Stimulated activated CD8-positive, alpha-beta memory T cell treated with anti-CD3 and anti-CD28 coated beads, Interleukin-15, amount 100 ng/mL, for 24 hours (primary cell): Measurements from ENCODE around the gene SIGLEC9.

Source experiments
- DNase-seq: peaks from one replicate; pipeline ENCODE4 v3.0.0-alpha.2; 2020; ENCODE audit warnings: low read depth

Gene SIGLEC9

DNA sequence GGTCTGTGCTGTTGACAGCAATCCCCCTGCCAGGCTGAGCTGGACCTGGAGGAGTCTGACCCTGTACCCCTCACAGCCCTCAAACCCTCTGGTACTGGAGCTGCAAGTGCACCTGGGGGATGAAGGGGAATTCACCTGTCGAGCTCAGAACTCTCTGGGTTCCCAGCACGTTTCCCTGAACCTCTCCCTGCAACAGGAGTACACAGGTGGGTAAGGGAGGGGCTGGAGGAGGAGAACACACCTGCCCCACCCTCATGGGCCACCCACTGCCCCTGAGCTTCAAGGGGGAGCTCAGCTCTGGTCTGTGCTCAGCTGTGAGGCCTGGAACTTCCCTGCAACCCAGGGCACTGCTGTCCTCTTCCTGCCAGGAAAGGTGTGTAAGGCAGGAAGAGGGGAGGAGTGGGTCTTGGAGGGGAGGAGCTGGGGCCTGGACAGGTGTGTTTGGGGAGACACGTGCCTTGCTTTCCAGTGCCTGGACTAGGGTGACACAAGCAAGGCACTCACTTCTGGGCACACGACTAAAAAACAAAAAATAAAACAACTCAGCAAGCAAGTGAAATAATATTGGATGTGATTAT, 21.3 kb downstream of the SIGLEC9 start:
- no peak for DNase-seq

DNA sequence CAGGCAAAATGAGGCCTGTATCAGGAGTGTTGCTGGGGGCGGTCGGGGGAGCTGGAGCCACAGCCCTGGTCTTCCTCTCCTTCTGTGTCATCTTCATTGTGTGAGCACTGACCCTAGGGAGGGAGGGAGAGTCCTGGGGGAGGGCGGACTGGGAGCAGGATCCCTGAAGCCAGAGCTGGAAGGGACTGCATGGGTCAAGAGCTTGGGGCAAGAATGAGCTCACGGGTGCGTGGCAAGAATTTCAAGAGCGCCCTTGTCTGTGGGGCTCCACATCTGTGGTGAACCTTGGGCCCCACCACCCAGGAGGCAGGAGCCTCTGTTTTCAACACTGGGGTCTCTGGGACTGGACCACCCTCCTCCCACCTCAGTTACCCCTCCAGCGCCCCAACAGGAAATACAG, 22.0 kb downstream of the SIGLEC9 start:
- DNase-seq, result no peak

DNA sequence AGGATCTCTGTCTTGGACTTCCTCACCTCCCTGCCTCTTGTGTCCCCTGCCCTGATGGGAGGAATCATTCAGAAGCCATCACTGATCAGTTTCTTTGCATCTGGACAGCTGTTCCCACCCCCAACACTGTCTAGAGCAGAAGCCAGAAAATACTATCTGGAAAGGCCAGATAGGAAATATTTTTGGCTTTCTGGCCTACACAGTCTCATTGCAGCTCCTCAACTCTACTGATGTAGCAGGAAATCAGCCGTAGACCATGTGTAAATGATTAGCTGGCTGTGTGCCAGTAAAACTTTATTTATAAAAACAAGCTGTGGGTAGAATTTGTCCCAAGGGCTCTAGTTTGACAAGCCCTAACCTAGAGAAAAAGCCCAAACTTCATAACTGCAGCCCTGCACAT, 23.0 kb downstream of the SIGLEC9 start:
- no peak for DNase-seq

DNA sequence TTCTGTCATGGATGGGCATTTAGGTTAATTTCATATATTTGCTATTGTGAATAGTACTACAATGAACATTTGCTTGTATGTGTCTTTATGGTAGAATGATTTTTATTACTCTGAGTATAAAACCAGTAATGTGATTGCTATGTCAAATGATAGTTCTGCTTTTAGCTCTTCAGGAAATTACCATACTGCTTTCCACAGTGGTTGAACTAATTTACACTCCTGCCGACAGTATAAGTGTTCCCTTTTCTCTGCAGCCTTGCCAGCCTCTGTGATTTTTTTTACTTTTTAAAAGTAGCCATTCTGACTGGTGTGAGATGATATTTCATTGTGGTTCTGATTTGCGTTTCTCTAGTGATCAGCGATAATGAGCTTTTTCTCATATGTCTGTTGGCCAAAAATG, 23.9 kb downstream of the SIGLEC9 start:
- no peak for DNase-seq

DNA sequence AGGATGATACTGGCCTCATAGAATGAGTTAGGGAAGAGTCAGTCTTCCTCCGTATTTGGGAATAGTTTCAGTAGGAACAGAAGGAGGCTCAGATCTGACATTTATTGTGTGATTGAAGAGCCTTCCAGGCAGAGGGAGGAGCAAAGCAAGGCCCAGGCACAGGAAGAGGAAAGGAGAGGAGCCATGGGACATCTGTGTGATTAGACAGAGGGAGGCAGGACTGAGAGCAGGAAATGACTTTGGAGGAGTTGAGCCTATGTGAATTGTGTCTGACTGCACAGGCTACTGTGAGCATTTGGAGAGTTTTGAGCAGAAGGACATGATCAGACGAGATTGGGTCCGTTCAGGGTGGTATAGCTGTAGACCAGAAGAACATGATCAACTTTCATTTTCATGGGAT, 25.9 kb downstream of the SIGLEC9 start:
- no peak for DNase-seq

DNA sequence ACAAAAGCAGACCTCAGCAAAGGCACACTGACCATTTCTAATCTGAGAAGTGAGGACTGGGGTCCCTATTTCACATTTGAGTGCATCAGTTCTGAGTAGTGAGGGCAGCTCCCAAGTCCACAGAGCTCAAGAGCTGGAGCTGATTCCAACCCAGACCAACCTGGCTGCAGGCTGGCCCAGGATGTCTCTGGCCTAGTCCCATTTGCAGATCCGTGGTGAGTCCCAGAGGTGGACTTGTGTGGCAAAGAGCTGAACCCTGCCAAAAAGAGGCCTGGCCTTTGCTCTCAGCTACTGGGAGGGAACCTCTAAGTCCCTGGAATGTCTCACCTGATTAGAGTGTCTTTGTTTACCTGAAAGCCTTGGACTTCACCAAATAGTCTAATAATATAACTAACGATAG, 32.0 kb downstream of the SIGLEC9 start:
- no peak for DNase-seq

DNA sequence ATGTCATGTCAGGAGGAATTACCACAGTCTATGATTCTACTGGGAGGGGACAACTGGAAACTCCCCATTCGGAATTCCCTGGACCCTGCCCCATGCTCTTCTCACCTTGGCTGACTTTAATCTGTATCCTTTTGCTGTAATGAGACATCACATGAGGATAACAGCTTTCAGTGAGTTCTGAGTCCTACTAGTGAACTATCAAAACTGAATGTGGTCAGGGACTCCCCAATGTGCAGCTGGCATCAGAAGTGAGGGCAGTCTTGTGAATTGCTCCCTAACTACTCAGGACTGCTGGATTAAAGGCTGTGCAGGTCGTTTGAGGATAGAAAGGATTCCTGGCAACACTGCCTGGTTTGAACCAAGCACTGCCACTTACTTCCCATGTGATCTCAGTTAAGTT, 32.6 kb downstream of the SIGLEC9 start:
- no peak for DNase-seq

DNA sequence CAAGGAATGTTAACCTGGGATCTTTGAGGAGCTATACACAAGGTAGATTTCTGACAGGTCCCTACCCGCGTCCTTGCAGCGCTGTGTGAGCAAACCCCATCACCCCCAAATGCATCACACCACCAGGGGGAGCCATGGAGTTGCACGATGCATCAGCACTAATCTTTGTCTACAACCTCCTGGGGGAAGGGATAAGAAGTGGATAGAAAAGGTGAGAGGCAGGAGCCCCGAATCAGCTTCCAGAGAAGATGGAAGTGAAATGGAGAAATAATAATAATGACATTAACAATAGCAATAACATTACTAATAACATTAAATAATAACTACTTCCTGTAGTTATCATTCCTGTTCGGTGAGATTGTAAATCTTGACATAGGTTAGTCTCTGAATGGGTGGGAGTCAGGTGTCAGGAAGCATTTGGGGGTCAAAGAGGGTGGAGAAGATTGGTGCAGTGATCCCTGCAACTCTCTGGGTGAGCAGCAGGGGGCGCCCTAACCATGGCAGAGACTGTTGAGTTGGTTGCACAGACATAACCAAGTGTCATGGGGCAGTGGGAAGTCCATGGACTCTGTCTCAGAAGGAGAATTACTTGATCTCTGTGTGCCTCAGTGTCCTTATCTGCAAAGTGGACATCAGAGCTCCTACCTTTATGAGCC, 33.9 kb downstream of the SIGLEC9 start:
- DNase-seq, result peak; percentile 69

DNA sequence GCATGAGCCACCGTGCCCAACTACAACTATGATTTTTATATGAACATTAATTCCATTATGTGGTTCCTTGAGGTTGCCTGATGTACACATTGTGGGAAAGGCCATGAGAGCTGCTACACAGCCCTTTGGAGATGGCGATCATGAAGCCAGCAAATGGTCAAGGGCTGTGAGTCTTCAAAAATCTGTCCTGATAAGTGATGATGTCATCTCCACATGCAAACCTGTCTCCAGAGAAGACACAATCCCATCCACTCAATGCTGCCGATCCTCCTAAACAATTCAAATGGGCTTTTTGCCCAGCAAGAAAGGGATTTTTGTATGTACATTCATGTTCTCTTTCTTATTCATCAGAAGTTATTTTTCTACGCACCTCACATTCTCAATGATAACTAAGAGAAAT, 35.0 kb downstream of the SIGLEC9 start:
- no peak for DNase-seq

DNA sequence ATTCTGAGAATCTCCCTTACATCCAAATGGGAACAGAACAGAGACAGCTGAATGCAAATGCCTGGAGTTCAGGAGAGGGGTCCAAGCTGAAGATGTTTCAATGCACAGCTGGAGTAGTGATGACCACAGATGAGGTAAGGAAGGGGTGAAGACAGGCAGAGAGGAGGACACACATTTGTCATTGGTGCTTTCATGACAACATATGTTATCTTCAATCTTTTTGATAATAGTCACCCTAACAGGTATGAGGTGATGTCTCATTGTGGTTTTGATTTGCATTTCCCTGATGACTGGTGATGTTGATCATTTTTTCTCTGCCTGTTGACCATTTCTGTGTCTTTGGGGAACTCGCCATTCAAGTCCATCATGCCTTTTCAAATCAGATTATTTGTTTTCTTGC, 36.6 kb downstream of the SIGLEC9 start:
- no peak for DNase-seq

DNA sequence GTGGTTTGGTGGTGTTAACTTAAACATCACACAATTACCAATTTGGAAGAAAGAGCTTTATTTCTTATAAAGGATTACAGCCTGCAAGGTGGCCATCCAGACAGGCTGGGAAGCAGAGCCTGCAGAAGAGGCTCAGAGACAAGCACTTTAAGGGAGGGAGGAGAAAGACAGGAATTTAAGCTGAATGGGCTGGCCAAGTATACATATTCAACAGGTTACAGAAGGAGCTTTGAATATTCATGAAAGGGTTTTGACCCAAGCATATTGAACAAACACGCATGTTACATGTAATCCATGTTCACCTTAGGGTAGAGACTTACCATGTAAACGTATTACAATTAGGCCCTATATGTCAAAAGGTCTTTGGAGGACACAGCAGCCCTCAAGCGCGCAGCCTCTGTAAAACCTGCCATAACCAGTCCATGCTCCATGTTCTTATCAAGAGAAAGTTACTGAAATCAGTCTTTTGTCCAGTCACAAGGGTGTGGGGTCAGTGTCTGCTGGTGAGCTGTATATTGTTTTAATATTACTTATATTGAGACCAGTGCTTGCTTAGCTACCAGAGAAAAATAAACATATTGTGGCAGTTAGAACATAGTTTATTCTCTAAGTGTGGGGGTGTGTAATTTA, 37.3 kb downstream of the SIGLEC9 start:
- DNase-seq, result no peak

DNA sequence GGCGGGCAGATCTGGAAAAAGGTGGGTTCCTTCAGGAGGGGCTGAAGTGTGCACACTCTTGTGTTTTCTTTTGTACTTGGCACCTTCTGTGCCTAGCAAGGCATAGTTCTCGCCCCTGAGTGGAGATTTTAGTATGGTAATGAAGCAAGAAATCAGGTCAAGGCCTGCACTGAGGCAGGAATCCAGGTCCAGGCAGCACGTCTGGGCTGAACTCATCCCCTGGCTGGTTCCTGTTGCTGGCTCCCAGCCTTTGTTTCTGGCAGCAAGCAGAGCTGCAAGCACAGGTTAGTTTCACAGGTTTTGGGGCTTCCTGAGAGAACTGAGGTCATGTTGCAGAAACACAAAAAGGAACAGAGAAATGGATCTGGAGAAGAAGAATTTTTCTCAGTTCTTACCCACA, 38.6 kb downstream of the SIGLEC9 start:
- DNase-seq, result no peak

DNA sequence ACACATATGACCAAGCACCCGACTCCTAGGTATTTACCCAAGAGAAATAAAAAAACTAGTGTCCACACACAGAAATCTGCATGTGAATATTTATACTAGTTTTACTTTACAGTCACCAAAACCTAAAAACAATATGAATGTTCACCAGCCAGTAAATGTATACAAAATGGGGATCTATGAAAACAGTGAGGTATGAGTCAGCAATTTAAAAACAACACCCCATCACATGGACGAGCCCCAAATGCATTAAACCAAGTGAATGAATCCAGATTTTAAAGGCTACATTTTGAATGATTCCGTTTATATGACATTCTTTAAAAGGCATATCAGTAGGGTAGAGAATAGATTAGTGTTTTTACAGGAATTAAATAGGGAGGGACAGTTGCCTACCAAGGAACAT, 39.5 kb downstream of the SIGLEC9 start:
- DNase-seq, result no peak

DNA sequence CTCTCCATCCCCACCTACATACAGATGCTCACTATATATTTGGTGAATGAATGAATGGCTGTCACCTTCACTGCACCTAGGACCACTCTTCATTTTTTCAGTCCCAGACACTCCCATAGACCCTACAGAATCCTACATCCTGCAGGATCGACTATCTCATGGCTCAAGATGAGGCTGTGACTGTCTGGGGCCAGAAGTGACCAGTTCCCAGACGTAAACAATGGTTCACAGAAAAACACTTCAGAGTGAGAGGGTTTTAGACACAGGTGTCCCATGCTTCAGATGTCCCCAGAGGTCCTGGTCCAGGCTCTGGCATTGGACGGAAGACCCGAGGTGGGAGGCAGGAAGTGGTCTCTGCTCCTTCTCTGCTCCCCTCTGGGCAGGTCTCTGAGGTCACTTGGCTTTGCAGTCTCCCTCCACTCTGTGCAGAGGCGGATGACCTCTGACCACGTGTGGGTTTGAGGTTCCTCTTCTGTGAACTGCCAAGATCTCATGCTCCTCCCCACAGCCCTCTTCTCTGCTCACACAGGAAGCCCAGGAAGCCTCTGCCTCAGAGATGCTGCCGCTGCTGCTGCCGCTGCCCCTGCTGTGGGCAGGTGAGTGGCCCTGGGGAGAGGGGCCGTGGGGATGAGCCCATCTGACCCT, 42.3 kb downstream of the SIGLEC9 start:
- no peak for DNase-seq

DNA sequence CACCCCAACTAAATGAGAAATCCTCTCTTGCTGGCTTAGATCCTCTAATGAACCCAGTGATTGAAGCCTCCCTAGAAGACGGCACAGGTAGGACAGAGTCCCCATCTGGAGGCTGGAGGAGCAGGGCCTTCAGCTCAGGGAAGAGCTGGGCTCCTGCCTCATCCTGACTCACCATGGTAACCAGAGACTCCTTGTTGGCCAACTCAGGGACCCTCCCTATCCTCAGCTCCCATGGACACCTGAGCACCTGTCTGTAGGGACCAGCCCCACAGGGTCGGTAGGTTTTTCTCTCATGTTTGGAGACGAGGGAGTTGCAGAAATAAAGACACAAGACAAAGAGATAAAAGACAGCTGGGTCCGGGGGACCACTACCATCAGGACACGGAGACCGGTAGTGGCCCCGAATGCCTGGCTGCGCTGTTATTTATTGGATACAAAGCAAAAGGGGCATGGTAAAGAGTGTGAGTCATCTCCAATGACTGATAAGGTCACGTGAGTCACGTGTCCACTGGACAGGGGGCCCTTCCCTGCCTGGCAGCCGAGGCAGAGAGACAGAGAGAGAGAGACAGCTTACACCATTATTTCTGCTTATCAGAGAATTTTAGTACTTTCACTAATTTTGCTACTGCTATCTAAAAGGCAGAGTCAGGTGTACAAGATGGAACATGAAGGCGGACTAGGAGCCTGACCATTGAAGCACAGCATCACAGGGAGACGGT, 44.0 kb downstream of the SIGLEC9 start:
- DNase-seq, result no peak

DNA sequence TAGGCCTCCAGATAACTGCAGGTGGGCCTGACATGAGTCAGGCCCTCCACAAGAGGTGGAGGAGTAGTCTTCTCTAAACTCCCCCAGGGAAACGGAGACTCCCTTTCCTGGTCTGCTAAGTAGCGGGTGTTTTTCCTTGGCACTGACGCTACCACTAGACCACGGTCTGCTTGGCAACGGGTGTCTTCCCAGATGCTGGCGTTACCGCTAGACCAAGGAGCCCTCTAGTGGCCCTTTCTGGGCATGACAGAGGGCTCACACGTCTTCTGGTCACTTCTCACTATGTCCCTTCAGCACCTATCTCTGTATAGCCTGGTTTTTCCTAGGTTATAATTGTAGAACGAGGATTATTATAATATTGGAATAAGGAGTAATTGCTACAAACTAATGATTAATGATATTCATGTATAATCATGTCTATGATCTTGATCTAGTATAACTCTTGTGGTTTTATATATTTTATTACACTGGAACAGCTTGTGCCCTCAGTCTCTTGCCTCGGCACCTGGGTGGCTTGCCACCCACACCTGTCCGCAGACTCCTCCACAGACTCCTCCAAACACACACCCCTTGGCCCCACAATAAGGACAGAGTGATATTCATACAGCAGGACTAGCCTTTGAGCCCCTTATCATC, 44.7 kb downstream of the SIGLEC9 start:
- peak; percentile 28 for DNase-seq

DNA sequence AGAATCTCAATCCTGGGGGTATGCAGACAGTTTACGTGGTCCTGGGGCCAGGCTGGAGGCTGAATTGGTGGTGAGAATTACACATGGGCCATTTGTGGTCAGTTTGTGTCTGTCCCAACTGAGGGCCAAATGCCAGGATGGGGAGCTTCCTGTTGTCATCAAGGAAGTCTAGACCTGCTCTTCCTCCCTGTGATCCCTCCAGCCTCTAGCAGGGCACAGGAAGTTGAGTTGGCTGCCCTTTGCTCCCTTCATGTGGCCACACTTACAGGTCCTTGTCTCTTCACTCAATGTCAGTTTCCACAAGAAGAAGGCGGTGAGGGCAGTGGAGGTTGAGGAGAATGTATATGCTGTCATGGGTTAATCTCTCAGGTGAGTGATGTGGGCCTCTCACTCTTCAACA, 47.5 kb downstream of the SIGLEC9 start:
- no peak for DNase-seq

DNA sequence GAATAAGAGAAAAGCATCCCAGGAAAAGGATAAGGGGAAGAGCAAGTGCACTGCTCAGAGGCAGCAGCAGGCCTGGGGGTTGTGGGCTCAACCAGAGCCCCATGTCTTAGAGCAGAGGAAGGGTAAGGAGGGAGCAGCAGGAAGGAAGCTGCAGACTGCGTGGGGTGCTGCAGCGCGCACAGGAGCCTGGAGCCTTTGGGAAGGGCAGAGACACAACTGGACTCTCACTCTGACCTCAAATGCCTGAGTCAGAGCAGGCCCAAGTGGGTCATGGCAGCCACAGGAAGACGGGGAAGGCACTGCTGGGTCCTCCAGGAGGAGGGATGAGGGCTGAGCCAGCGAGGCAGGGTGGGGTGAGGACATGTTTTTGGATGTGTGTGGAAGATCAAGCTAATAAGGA, 49.0 kb downstream of the SIGLEC9 start:
- no peak for DNase-seq

DNA sequence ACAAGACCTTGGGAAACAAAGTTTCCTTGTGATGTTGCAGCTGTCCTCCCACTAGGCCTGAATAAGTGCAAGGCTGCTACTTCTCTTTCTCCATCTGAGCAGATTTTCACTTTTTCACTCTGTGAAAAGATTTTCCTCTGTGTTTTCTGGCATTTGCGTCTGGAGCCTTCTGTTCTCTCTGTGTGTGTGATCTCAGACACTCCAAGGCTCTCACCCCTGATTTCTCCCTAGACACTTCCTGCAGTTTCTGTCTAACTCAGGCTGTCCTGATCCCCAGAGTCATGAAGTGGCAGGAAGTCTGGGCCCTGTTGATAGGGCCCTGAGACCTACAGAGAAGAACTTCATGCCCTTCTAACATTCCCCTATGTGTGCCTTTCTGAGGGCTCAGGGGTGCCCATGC, 54.5 kb downstream of the SIGLEC9 start:
- DNase-seq, result no peak
